Neural crest cell (in vitro differentiated cells): ENCODE data around the gene MYORG. TPM values are rescaled to one million over a fixed set of nuclear protein-coding genes. Genes with fewer than 3 reads are reported as not detected.

Experiments used
- DNase-seq: peaks from one replicate; pipeline ENCODE4 v3.0.0; 2021; ENCODE audit warnings: low read depth, mixed read lengths, low spot score
- H3K27ac Mint-ChIP-seq: one replicate; pipeline ENCODE4 v1.8.0; 2021; ENCODE audit warnings: mild to moderate bottlenecking, mixed read lengths; ENCODE audit not compliant: unreplicated experiment
- H3K27me3 Mint-ChIP-seq: 2 replicates; pipeline ENCODE4 v1.8.0; 2021; ENCODE audit warnings: low read depth, mild to moderate bottlenecking, mixed read lengths
- H3K36me3 Mint-ChIP-seq: 2 replicates; pipeline ENCODE4 v1.8.0; 2021; ENCODE audit warnings: low read depth, mild to moderate bottlenecking, mixed read lengths
- H3K4me1 Mint-ChIP-seq: 2 replicates; pipeline ENCODE4 v1.8.0; 2021; ENCODE audit warnings: mixed read lengths
- H3K4me3 Mint-ChIP-seq: one replicate; pipeline ENCODE4 v1.8.0; 2021; ENCODE audit warnings: mild to moderate bottlenecking, mixed read lengths
- H3K9me3 Mint-ChIP-seq: 2 replicates; pipeline ENCODE4 v1.8.0; 2021; ENCODE audit warnings: mixed read lengths
- total RNA-seq: library from RNA; stranded (reverse); gene quantifications from 2 replicates; pipeline ENCODE4 v1.2.1, GENCODE V29; 2021
- TF ChIP-seq, protein P1 (sequence below): fragments of 200-600 bp; sonication (generic); conservative IDR thresholded peaks from 2 replicates; pipeline ENCODE4 v1.5.0; 2021; ENCODE audit warnings: antibody characterized with exemption, mild to moderate bottlenecking

Gene MYORG
- total RNA-seq, 1 donor from 2014 or later: 2.0 TPM

DNA sequence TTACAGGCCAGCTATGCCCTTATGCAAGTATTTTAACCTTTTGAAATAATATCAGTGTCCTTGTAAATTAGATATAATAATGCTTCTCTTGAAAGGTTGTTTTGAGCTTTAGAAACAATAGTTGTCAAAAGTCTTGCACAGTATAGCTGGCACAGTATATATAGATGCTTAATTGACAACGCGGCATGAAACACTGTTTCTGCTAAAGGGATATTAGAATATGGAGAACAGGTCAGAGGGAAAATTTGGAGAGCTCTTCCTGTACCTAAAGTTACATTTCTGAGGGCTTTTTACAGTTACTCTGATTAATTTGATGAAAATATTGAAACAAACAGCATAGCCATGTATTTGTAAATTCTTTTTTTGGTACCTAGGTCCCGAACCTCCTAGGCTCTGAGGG lies 42.9 kb downstream of the MYORG start:
- H3K9me3 Mint-ChIP-seq: no peaks in the 10 kb centered on the region
- H3K27ac Mint-ChIP-seq: no peak overlapping the region
- peak overlapping the region; percentile 65 for H3K4me3 Mint-ChIP-seq
- DNase-seq: no peak
- TF ChIP-seq, protein P1, sequence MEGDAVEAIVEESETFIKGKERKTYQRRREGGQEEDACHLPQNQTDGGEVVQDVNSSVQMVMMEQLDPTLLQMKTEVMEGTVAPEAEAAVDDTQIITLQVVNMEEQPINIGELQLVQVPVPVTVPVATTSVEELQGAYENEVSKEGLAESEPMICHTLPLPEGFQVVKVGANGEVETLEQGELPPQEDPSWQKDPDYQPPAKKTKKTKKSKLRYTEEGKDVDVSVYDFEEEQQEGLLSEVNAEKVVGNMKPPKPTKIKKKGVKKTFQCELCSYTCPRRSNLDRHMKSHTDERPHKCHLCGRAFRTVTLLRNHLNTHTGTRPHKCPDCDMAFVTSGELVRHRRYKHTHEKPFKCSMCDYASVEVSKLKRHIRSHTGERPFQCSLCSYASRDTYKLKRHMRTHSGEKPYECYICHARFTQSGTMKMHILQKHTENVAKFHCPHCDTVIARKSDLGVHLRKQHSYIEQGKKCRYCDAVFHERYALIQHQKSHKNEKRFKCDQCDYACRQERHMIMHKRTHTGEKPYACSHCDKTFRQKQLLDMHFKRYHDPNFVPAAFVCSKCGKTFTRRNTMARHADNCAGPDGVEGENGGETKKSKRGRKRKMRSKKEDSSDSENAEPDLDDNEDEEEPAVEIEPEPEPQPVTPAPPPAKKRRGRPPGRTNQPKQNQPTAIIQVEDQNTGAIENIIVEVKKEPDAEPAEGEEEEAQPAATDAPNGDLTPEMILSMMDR: no peak
- peaks cover 55% of the 10 kb centered on the region for H3K4me1 Mint-ChIP-seq
- H3K27me3 Mint-ChIP-seq: no peaks in the 10 kb centered on the region
- peaks cover 4% of the 10 kb centered on the region for H3K36me3 Mint-ChIP-seq

DNA sequence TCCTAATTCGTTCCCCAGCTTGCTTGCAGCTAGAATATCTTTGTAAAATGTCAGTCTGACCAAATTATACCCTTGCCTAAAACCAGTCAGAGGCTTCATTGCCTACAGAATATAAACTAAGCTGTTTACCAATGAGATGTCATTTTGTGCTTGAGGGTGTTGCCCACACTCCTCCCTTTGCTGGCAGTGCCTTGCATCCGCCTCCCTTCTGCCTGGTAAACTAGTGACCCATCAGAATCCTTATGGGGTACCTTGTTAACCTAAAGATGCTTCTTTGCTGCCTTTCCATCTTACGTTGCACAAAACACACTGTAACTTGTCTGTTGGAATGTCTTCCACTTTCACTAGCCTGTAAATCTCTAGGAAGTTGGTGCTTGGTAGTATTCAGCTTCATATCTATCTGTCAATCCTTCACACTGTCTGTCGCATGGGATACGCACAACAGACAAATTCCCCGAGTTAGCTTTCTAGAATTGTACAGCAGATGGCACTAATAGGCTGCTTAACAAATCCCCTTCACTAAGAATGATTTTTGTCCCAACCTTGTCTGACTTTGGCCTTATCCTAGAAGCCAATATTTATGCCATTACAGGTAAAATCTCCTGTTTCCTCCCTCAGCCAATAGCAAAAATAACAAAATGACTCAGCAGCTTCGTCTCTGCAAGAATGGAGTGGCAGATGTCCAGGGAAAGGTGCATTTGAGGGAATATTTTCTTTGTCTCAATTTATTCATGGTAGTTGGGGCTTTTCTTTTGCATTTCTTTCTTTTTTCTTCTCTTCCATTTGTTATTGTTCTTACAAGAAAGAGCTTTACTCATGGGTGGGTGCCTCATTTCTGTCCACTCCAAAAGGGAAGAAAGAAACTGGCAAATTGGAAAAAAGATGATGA lies 44.4 kb downstream of the MYORG start:
- no peaks in the 10 kb centered on the region for H3K27me3 Mint-ChIP-seq
- peak overlapping the region; percentile 82 for H3K4me3 Mint-ChIP-seq
- peaks cover 1% of the 10 kb centered on the region for H3K36me3 Mint-ChIP-seq
- no peak overlapping the region for H3K27ac Mint-ChIP-seq
- no peak for DNase-seq
- H3K4me1 Mint-ChIP-seq: peaks cover 60% of the 10 kb centered on the region
- H3K9me3 Mint-ChIP-seq: no peaks in the 10 kb centered on the region
- TF ChIP-seq, protein P1: peak; percentile 72

DNA sequence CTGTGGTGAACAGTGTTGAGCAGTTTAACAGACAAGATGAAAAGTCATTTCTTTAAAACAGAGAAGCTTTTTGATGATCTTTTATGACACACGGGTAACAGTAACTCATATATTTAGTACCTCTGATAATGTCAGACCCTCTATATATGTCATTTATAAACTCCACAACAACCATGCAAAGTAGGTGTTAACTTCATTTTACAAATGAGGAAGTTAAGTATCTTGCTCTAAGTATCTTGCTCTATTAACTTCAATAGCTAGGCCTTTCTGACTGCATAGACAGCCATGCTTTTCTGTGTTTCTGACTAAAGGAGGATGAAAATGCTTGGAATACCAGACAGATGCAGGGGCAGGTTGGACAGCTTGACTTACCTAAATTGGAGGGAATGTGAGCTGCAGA lies 45.5 kb downstream of the MYORG start:
- Mint-ChIP-seq H3K36me3 (no peaks in the 10 kb centered on the region), H3K4me3 (peak overlapping the region; percentile 14), H3K4me1 (peaks cover 64% of the 10 kb centered on the region), H3K9me3 (no peaks in the 10 kb centered on the region), H3K27ac (no peak overlapping the region), H3K27me3 (no peaks in the 10 kb centered on the region)
- TF ChIP-seq, protein P1: no peak
- no peak for DNase-seq

DNA sequence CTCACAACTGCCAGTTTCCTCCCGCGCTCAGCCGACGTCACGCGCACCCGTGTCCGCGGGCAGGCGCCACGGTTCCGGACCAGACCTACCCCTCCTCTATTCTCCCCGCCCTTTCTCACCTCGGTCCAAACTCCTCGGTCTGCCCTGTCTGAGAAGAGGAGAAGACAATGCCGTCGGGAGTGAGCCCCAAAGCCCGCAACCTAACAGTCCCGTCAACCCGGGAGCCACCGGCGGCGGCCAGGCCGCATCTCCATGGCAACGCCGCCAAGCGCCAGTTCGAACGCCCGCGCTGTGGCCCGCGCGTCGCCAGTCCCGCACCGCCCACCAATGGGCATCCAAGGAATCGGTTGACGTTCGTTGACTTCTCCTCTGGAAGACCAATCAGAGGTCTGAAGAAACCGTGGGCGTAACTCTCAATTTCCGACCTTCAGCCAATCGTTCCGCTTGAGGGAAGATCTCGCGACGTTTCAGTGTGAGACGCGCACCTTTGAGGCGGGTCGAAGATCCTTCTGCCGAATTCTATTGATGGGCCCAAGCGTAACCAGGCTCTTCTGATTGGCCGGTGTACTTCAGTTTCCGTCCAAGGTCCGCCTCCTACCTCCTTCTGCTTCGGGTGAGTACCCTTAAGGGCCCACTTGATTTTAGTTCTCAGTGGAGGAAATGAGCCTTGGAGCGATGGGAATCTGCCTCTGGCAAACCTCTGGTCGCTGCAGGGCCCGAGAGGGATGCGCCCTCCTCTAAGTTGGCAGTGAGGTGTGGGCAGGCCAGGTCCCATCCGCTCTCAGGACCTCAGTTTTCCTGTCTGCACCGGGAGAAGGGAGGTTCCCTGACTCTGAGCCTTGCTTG lies 47.5 kb downstream of the MYORG start, which contains the start of the genes KIF24 and NUDT2:
TSS of gene KIF24 (minus strand) at position 282 of the 846 bp plus-strand sequence. CDS start 17,922 bp downstream, outside the sequence.
TSS of gene NUDT2 (plus strand) at position 583 of the 846 bp plus-strand sequence. CDS start 9,471 bp downstream, outside the sequence.
- no peaks in the 10 kb centered on the region for H3K27me3 Mint-ChIP-seq
- DNase-seq: peak; percentile 89
- no peaks in the 10 kb centered on the region for H3K36me3 Mint-ChIP-seq
- H3K27ac Mint-ChIP-seq: peak within 1 kb of the TSS; percentile 98
- TF ChIP-seq, protein P1: no peak
- no peaks in the 10 kb centered on the region for H3K9me3 Mint-ChIP-seq
- H3K4me3 Mint-ChIP-seq: peak within 1 kb of the TSS; percentile 92
- H3K4me1 Mint-ChIP-seq: peaks cover 51% of the 10 kb centered on the region

DNA sequence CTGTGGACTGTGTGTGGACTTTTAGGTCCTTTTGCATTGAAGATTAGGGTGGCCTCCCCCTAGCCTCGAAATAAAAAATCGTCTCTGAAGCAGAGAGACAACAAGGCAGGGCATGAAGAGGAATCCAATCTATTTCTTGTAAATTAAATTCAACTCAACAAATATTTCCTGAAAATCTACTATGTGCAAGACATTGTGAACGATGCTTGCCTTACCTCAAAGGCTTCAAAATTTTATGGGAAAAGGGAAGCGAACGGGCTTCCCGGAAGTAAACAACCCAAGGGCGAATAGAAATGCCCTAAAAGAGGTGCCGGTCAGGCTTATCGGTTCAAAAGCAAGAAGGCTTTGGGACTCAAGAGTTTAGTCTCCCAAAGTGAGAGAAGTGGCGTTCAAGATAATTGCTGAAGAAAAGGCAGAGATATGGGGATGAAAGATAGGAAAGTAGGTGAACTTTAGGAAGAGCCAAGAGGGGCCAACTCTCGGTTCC lies 48.2 kb downstream of the MYORG start:
- TF ChIP-seq, protein P1: no peak
- Mint-ChIP-seq H3K4me3 (peak overlapping the region; percentile 92), H3K27me3 (no peaks in the 10 kb centered on the region), H3K36me3 (no peaks in the 10 kb centered on the region), H3K4me1 (peaks cover 45% of the 10 kb centered on the region), H3K9me3 (no peaks in the 10 kb centered on the region), H3K27ac (peak overlapping the region; percentile 98)
- no peak for DNase-seq
